ENCODE measurements around the gene SLC4A2.

SLC4A2 gene

GRCh38 chr7:151062399-151063211, 3.2 kb downstream of the SLC4A2 start:
- peak; percentile 90 for DNase-seq (ENCODE audit: low read depth, low spot score)

GRCh38 chr7:151063212-151063561, 3.8 kb downstream of the SLC4A2 start:
- DNase-seq (ENCODE audit: low read depth, low spot score), result no peak

DNA sequence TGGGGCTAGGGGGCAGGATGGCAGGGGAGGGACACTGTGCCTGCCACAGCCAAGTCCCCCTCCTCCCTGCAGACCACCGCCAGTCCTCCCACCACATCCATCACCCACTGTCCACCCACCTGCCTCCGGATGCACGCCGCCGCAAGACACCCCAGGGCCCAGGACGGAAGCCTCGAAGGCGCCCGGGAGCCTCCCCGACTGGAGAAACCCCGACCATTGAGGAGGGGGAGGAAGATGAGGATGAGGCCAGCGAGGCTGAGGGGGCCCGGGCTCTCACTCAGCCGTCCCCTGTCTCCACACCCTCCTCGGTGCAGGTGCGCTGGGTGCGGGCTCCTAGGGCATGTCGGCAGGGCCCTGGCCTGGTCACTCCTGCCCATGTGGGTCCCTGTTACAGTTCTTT, 5.1 kb downstream of the SLC4A2 start:
- no peak for DNase-seq (ENCODE audit: low read depth, low spot score)

DNA sequence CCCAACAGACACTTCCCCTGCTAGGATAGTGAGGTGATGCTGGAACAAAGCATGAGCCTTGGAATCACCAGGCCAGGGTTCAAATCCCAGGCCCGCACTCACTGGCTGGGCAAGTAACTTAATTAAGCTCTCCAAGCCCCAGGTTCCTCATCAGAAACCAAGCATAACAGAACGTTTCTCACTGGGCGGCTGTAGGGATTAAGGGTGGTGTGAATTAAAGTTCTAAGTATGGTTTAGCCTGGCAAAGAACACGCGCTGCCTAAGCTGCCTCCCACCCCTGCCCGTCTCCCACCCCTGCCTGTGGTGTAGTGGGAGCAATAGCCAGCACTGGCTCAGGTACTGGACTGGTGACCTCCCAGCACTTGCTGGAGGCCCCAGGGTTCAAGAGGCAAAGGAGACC, 5.6 kb downstream of the SLC4A2 start:
- DNase-seq (ENCODE audit: low read depth, low spot score), result no peak

GRCh38 chr7:151065516-151065915, 6.1 kb downstream of the SLC4A2 start:
- no peak for DNase-seq (ENCODE audit: low read depth, low spot score)

DNA sequence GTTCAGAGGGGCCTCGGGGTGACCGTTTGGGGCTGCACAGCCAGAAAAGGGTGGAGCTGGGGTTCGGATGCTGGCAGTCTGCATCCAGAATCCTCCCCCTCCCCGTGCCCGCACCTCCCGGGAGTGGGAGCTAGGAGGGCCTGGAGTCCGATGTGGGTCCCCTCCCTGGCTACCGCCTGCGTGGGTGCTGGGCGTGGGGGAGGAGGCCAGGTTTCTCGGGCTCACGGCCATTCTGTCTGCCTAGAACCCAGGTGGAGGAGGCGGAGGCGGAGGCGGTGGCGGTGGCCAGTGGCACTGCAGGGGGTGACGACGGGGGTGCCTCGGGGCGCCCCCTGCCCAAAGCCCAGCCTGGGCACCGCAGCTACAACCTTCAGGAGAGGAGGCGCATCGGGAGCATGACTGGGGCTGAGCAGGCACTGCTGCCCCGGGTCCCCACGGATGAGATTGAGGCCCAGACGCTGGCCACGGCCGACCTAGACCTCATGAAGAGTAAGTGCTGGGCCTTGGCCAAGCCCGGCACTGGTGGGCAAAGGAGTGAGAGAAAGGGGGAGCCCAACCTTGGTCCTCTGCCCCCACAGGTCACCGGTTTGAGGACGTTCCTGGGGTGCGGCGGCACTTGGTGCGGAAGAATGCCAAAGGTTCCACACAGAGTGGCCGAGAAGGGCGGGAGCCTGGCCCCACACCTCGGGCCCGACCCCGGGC, 7.0 kb downstream of the SLC4A2 start:
- no peak for DNase-seq (ENCODE audit: low read depth, low spot score)

DNA sequence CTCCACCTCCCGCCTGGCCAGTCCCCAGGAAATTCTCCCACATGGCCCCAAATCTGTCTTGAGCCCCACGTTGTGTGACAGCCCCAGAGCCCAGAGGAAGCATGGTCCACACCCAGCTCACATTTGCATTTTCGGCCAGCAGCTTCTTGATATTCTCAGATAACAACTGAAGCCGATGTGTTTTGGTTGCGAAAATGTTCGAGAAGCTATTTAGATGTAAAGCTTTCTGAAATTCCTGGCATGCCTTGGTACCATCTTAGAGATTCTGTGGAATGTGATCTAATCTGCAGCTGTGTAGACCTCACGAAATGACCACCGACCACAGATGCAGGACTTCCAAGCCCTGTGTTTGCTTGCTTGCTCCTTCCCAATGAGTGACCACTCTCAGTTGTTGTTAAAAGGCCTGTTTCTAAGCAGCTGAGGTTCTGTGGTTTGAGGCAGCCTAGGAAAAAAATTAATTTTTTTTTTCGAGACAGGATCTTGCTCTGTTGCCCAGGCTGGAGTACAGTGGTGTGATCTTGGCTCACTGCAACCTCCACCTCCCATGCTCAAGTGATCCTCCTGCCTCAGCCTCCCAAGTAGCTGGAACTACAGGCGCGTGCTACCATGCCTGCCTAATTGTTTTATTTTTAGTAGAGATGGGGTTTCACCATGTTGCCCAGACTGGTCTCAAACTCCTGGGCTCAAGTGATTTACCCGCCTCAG, 8.8 kb downstream of the SLC4A2 start:
- no peak for DNase-seq (ENCODE audit: low read depth, low spot score)

DNA sequence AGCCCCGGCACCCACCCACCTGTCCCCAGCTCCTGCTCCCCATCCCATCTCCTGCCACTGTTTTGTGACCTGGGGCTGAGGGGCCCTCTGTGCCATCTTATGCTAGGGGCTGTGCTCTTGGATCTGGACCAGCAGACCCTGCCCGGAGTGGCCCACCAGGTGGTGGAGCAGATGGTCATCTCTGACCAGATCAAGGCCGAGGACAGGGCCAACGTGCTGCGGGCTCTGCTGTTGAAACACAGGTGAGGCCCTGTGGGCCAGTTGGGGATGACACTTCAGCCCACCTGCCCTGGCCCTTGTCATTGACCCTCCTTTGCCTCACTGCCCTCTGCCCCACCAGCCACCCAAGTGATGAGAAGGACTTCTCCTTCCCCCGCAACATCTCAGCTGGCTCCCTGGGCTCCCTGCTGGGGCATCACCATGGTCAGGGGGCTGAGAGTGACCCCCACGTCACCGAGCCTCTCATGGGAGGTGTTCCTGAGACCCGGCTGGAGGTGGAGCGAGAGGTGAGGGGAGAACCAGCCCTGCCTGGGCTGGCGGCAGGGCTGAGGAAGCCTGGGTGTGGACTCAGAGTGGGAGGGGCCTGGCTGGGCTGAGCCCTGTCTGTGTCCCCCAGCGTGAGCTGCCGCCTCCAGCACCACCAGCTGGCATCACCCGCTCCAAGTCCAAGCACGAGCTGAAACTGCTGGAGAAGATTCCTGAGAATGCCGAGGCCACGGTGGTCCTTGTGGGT, 10.6 kb downstream of the SLC4A2 start:
- no peak for DNase-seq (ENCODE audit: low read depth, low spot score)

DNA sequence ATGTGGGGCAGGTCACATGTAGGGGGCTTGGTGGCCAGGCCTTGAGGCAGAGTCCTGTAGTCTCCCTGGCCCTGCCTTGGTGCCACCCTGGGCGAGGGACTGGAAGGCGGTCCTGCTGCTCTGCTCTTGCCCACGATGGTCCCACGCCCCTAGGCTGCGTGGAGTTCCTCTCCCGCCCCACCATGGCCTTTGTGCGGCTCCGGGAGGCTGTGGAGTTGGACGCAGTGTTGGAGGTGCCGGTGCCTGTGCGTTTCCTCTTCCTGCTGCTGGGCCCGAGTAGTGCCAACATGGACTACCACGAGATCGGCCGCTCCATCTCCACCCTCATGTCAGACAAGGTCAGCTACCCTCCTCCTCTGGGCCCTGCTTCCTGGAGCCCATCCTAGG, 11.2 kb downstream of the SLC4A2 start:
- no peak for DNase-seq (ENCODE audit: low read depth, low spot score)

DNA sequence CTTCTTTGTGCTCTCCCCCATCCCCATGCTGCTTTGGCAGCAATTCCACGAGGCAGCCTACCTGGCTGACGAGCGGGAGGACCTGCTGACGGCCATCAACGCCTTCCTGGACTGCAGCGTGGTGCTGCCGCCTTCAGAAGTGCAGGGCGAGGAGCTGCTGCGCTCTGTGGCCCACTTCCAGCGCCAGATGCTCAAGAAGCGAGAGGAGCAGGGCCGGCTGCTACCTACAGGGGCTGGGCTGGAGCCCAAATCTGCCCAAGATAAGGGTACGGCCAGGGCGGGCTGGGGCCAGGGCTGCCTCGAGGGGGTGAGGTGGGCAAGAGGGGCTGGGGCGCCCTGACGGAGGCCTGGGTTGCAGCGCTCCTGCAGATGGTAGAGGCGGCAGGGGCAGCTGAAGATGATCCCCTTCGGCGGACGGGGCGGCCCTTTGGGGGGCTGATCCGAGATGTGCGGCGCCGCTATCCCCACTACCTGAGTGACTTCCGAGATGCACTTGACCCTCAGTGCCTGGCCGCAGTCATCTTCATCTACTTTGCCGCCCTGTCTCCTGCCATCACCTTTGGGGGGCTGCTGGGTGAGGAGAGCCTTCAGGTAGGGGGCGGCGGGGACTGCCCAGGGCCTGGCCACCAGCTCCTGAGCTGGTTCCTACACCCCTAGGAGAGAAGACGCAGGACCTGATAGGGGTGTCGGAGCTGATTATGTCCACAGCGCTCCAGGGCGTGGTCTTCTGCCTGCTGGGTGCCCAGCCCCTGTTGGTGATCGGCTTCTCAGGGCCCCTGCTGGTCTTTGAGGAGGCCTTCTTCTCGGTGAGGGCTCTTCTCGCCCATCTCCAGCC, 11.9 kb downstream of the SLC4A2 start:
- DNase-seq (ENCODE audit: low read depth, low spot score), result no peak

GRCh38 chr7:151073990-151074389, 14.6 kb downstream of the SLC4A2 start:
- DNase-seq (ENCODE audit: low read depth, low spot score), result no peak

DNA sequence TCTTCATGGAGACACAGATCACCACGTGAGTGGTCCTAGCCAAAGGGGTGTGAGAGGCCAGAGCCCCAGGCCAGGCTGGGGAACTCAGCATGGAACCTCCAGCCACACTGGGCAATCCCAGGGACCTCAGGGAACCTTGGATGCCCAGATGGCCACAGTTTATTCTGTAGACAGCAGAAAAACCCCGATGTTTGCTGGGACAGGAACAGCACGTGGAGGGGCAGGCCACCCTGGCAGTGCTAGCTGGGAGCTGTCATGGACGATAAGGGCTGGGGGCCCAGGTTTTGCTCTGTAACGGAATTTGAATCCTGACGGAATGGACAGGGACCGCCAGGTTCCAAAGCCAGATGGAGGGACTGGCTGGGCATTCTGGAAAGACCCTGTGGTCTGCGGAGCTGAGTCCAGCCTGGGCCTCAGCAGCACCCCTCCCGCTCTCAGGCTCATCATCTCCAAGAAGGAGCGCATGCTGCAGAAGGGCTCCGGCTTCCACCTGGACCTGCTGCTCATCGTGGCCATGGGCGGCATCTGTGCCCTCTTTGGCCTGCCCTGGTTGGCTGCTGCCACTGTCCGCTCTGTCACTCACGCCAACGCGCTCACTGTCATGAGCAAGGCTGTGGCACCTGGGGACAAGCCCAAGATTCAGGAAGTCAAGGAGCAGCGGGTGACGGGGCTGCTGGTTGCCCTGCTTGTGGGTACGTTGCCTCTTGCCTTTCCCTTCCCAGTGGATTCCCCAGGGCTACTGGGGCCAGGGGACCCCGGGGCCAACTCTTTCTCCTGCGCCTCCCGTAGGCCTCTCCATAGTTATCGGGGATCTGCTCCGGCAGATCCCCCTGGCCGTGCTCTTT, 15.7 kb downstream of the SLC4A2 start:
- DNase-seq (ENCODE audit: low read depth, low spot score), result no peak

DNA sequence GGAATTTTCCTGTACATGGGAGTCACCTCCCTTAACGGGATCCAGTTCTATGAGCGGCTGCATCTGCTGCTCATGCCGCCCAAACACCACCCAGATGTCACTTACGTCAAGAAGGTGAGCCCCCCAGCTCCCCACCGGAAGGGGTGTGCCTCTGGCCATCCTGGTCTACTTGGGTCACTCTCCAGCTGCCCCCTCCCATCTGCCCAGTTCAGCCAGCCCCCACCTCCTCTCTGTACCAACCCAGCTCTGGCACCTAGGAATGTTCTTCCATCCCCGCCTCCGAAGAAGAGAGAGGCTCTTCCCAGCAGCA, 16.2 kb downstream of the SLC4A2 start:
- DNase-seq (ENCODE audit: low read depth, low spot score), result no peak

- no peak for DNase-seq (ENCODE audit: low read depth, low spot score)
Observed at GRCh38 chr7:151075978-151076426, 16.6 kb downstream of the SLC4A2 start.

DNA sequence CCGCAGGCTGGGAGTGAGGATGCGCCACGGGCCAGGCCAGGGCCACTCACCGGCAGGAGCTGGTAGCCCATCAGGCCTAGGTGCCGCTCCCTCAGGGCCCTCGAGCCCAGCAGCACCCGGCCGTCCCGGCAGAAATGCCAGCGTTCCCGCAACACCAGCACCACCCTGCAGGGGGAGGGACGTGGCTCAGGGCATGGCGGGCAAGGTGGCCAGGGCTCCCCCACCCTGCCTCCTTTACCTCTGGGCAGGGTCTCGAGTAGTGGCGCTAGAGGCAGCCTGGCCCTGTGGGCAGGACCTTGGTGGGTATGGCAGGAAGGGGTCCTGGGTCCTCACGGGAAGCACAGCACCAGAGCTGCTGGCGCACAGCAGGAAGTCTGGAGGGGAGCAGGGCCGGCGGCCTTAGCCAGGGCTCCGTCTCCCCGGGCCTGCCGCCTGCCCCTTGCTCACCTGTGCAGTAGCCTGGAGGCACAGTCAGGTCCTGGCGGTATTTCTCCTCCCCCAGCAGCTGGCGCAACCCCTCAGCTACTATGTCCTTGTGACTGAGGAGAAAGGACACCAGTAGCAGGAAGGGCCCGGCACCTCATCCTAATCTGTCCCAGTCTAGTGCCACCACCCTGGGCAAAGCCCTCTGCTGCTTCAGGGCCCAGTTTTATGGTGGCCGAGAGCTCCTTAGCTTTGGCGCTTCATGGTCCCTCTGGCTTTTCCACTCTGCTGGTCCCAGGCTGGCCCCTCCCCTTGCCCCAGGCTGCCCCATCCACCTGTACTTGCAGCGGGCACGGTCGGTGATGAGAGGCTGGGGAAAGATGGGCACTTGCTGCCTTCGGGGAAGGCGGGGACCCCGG, 17.7 kb downstream of the SLC4A2 start:
- no peak for DNase-seq (ENCODE audit: low read depth, low spot score)

DNA sequence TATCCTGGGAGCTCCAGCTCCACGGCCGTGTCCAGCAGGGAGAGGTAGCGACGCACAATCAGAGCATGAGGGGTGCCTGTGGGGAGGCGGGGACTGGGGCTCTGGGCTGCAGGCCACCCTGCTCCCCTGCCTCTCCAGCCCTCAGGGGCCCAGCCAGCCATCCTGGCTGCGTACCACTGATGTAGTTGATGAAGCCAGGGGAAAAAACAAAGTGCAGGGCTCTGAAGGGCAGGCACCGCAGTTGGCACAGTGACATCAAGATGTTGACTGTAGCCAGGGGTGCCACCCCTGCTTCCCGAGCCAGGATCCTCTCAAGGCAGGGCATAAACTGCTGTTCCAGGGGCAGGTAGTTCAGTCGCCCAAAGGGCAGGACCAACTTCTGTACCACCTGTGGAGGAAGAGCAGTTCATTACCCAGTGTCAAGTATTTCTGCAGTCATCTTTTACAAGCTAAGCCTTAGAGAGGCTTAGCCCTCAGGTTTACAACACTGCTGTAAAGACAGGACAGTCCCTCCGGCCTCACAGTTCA, 18.4 kb downstream of the SLC4A2 start:
- no peak for DNase-seq (ENCODE audit: low read depth, low spot score)

GRCh38 chr7:151078233-151079040, 19.0 kb downstream of the SLC4A2 start:
- no peak for DNase-seq (ENCODE audit: low read depth, low spot score)

DNA sequence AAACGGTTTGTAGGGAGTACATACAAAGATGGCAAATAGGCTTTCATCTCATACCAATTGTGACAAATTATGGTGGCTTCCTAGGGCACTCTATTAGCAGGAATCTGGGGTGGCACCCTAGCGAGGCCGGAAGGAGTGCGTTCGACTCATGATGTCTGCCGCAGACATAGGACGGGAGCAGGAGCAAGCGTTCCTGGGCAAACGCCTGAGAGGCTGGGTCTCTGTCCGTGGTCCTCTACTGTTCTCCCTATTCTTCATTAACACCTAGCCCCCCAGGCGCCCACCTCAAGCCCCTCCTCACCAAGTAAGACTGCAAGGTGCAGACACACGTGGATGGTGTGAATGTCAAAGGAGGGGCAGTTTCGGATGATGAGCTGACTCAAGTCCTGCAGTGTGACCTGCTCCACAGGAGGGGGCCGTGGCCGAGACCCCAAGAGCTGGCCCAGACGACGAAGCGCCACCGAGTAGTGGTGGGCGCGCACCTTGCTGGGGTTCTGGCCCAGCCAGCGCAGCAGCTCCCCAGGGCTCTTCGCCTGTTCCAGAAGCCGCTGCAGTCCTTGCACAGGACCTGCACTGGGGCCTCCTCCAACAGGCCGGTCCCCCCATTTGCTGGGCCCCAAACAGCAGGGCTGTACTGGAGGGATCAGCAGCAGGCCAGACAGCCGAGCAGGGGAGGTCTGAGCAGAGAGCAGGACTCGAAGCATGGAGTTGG, 20.0 kb downstream of the SLC4A2 start:
- DNase-seq (ENCODE audit: low read depth, low spot score), result no peak

Measured in iPS DF 19.7 (cell line).